Heart right ventricle (tissue), 16 donors: ENCODE measurements around the gene CHID1. TPM values are rescaled to one million over a fixed set of nuclear protein-coding genes. Genes with fewer than 3 reads are reported as not detected.

ENCODE experiments used
- ATAC-seq, 8 donors: fragments of 200-7000 bp; cut with Tn5 transposase; one replicate each; pipeline ENCODE4 v1.9.1; 2020; ENCODE audit warnings: mild to moderate bottlenecking in 8 of 8, moderate library complexity in 8 of 8, moderate number of reproducible peaks in 1 of 8
- DNase-seq, 2 donors: peaks; one replicate each; pipeline ENCODE4 v3.0.0-alpha.2; 2020
- H3K27ac ChIP-seq, 10 donors: fragments of 200-600 bp; sonication (generic) in 2 of 10; one replicate each; pipeline versions ENCODE4 v1.5.0 to v1.8.0; 2020 to 2022; ENCODE audit warnings: mild to moderate bottlenecking in 3 of 10
- H3K27me3 ChIP-seq, 7 donors: fragments of 200-600 bp; one replicate each; pipeline ENCODE4 v1.8.0; 2021 to 2022; ENCODE audit warnings: mild to moderate bottlenecking in 2 of 7
- H3K36me3 ChIP-seq, 9 donors: fragments of 200-600 bp; sonication (generic) in 1 of 9; one replicate each; pipeline versions ENCODE4 v1.5.0 to v1.8.0; 2020 to 2022; ENCODE audit warnings: mild to moderate bottlenecking in 2 of 9
- H3K4me1 ChIP-seq, 9 donors: fragments of 200-600 bp; sonication (generic) in 1 of 9; one replicate each; pipeline versions ENCODE4 v1.5.0 to v1.8.0; 2020 to 2022; ENCODE audit warnings: mild to moderate bottlenecking in 4 of 9
- H3K4me3 ChIP-seq, 10 donors: fragments of 200-600 bp; sonication (generic) in 2 of 10; one replicate each; pipeline versions ENCODE4 v1.5.0 to v1.8.0; 2020 to 2022; ENCODE audit warnings: mild to moderate bottlenecking in 7 of 10, moderate library complexity in 2 of 10
- H3K9me3 ChIP-seq, 11 donors: fragments of 200-600 bp in 10 of 11; sonication (generic) in 2 of 11; one replicate each; pipeline versions ENCODE4 v1.5.0 to v1.8.0; 2013 to 2022; ENCODE audit warnings: mild to moderate bottlenecking in 2 of 11, control low read depth in 1 of 11, moderate library complexity in 1 of 11
- WGBS, 2 donors: extraction: QIAGEN DNeasy Blood & Tissue Kit; methylation state at CpG; one replicate each; pipeline ENCODE4 v1.1.7; 2013; ENCODE audit warnings: inconsistent platforms in 1 of 2; 5-methylcytosine and 5-hydroxymethylcytosine counted together
- intact Hi-C, 10 donors: fragments of 100-400 bp; cut with DNase I; formaldehyde crosslinking; loops; one replicate each; pipeline versions ENCODE4 v1.11.1 to v1.14.2; 2022
- polyA plus RNA-seq, 2 donors: library from polyadenylated mRNA; stranded (reverse); fragments of 200-250 nt; gene quantifications; one replicate each; pipeline ENCODE4 v1.2.3, GENCODE V29; 2013
- total RNA-seq, 10 donors: library from RNA; stranded (reverse); fragmentation: NEBNext Ultra II Directional in 3 of 10; extraction: Animal tissue kit (Norgen Biotek cat#: 25700) in 3 of 10; gene quantifications; one replicate each; pipeline versions ENCODE4 v1.2.1 to v1.2.4, GENCODE V29; 2021 to 2023
- TF ChIP-seq, protein P1 (sequence below), 9 donors: fragments of 200-600 bp; sonication (generic) in 2 of 9; IDR thresholded peaks; one replicate each; pipeline versions ENCODE4 v1.5.0 to v1.8.0; 2021 to 2022; ENCODE audit warnings: antibody characterized with exemption in 9 of 9, mild to moderate bottlenecking in 5 of 9, moderate library complexity in 1 of 9
- donor health status: Arrhythmogenic right ventricular cardiomyopathy.
- donor health status: ischemic (EF 13 %, LVEDD 7.1; RV severe dilation, severe dysfunction).
- donor health status: healthy with polysubstance abuse.
- donor health status: DM: no; HTN: yes; CAD: no.
- donor health status: DM: no; HTN: no; CAD: no.
- donor health status: ischemic (EF 25% LVEDD 6.9; RV normal size, moderate dysfunction).
- donor health status: ischemic (EF 25% LVEDD 5.7; RV mildly dilated, moderate dysfunction).
- donor health status: healthy.
- donor health status: DM: yes; HTN: yes; CAD: no.
- donor health status: Ischemic cardiomyopathy.
- donor health status: ischemic (EF 35%, LVEDD 5.7; RV mildly dilated, moderate dysfunction).
- donor health status: nonischemic (EF 11% LVEDD 7.7; RV severe dilation, severe dysfunction).
- donor health status: DM: yes; HTN: yes; CAD: no.
- donor health status: PGD.
- donor health status: ischemic (EF 29% LVEDD 5.4; RV normal size, mild dysfunction).
- donor health status: nonischemic (EF 23%, LVEDD 6.1; RV moderate dilation, normal function).

CHID1 gene
- total and polyA plus RNA-seq, 12 donors, result 40.1 to 75.2 (median 57.5) TPM

- DNase-seq (peak; percentile 91 to 96), ATAC-seq (peak; percentile 38 to 77 (median 64))
- TF ChIP-seq, protein P1, sequence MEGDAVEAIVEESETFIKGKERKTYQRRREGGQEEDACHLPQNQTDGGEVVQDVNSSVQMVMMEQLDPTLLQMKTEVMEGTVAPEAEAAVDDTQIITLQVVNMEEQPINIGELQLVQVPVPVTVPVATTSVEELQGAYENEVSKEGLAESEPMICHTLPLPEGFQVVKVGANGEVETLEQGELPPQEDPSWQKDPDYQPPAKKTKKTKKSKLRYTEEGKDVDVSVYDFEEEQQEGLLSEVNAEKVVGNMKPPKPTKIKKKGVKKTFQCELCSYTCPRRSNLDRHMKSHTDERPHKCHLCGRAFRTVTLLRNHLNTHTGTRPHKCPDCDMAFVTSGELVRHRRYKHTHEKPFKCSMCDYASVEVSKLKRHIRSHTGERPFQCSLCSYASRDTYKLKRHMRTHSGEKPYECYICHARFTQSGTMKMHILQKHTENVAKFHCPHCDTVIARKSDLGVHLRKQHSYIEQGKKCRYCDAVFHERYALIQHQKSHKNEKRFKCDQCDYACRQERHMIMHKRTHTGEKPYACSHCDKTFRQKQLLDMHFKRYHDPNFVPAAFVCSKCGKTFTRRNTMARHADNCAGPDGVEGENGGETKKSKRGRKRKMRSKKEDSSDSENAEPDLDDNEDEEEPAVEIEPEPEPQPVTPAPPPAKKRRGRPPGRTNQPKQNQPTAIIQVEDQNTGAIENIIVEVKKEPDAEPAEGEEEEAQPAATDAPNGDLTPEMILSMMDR (IDR thresholded peaks at IDR 0.05), result peak in 4 of 9 donors; percentile 13 to 46 (median 30)
- intact Hi-C loops, result loop anchor here in 6 of 10 donors (2.0 to 5.0 kb wide), 6 partner anchors 38 to 207 kb away; partner anchors contain the start of genes PIDD1 (in 3 of the 6), RPLP2 (in 3 of the 6), AP2A2 (in 1 of the 6) and CHID1 (in 1 of the 6)
- peaks cover 0 to 21% (median 0%) of the 10 kb centered on the region in 7 donors for H3K27me3 ChIP-seq
- 20 to 21% methylated on average over 31 of the region's 31 CpGs for whole genome bisulfite sequencing, 2 donors
- peaks cover 40 to 81% (median 75%) of the 10 kb centered on the region in 9 donors for H3K4me1 ChIP-seq
- H3K9me3 ChIP-seq, result no peaks in the 10 kb centered on the region
- peaks cover 0 to 16% (median 8%) of the 10 kb centered on the region in 9 donors for H3K36me3 ChIP-seq
- peak overlapping the region in 9 of 10 donors; percentile 71 to 100 (median 96) for H3K4me3 ChIP-seq
- peak overlapping the region; percentile 94 to 100 (median 97) for H3K27ac ChIP-seq
Observed at GRCh38 chr11:844693-845644, 65.6 kb downstream of the CHID1 start.

DNA sequence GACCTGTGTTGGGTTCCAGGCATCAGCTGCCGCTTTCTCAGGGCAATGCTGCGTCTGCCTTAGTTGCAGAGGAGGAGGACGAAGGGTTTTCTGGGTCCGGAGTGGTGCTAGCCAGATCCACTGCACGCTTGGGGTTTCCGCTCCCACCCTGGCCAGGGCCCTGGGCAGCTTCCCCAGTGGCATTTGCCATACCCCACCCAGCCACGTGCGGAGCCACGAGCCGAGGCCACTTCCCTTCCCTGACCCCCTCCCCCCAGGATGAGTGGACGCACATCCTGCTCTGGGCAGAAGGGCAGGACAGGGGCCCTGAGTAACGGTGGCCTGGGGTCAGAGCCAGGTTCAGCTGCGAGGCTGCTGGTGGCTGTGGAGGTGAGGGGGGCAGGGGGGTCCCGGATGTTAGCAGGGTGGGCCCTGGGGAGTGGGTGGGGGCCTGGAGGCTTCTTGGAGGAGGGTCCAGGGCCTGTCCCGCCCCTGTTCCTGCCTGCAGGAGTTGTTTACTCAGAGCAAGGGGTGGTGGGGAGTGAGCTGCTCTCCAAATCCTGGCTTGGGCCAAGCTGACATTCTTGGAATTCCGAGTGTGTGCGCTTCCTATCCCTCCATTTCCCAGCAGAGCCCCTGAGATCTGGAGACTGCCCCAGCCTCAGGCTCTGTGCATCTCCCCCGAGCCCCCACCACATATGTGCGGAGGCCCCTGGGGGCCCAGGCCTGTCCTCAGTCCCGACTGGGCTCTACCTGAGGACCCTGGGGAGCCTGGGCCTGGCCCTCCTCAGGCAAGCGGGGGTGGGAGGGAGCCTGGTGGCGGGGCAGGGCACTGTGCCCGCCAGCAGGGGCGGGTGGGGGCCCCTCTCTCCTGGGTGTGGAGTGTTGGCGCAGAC, 66.6 kb downstream of the CHID1 start:
- Histone ChIP-seq H3K4me3 (peak overlapping the region; percentile 71 to 100 (median 96)), H3K36me3 (peaks cover 0 to 25% (median 17%) of the 10 kb centered on the region in 9 donors), H3K27ac (peak overlapping the region; percentile 94 to 100 (median 97)), H3K27me3 (peaks cover 0 to 15% (median 0%) of the 10 kb centered on the region in 7 donors), H3K4me1 (peaks cover 43 to 86% (median 76%) of the 10 kb centered on the region in 9 donors), H3K9me3 (no peaks in the 10 kb centered on the region)
- TF ChIP-seq, protein P1 (IDR thresholded peaks at IDR 0.05), result no peak
- intact Hi-C loops, result loop anchor here in 4 of 10 donors (2.0 to 5.0 kb wide), 3 partner anchors 35 to 207 kb away; partner anchors contain the start of genes RPLP2 (in 4 of the 4) and PIDD1 (in 3 of the 4)
- DNase-seq, result peak; percentile 88 to 95
- peak; percentile 41 to 75 (median 62) for ATAC-seq
- WGBS, 2 donors, result 0 to 4% methylated on average over 25 of the region's 25 CpGs

DNA sequence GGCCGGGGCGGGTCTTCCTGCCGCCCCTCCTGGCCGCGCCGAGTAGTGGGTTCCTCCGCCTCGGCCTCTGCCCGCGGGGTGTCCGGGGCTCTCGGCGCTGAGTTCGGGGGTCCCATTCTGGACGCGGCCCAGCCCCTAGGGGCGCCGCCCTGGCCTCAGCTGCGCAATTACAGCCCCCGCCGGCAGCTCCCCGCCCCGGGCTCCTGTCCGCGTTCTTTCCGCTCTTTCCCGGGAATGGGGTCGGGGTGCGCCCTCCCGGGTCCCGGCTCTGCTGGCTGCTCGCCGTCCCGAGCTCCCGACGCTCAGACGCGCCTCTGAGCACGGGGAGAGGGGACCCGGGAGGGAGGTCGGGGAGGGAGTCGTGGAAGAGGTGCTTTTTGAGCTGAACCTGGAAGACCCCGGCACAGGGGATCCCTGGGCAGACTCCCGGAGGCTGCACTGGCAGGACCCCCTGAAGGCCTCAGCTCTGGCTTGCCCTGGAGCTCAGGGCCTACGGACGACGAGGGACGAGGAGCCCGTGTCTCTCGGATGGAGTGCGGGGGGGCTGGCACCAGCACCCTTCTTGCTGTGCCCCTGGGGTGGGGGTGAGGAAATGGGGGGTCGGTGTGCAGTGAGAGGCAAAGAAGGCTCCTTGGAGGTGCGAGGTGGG, 67.4 kb downstream of the CHID1 start:
- ATAC-seq (peak in 1 of 8 donors; percentile 1), DNase-seq (peak in 1 of 2 donors; percentile 50)
- peak overlapping the region; percentile 94 to 100 (median 97) for H3K27ac ChIP-seq
- peak overlapping the region; percentile 71 to 100 (median 96) for H3K4me3 ChIP-seq
- no peaks in the 10 kb centered on the region for H3K9me3 ChIP-seq
- peaks cover 0 to 34% (median 24%) of the 10 kb centered on the region in 9 donors for H3K36me3 ChIP-seq
- 1 to 3% methylated on average over 39 to 51 of the region's 53 CpGs for WGBS, 2 donors
- H3K4me1 ChIP-seq, result peaks cover 35 to 86% (median 71%) of the 10 kb centered on the region in 9 donors
- peaks cover 0 to 6% (median 0%) of the 10 kb centered on the region in 7 donors for H3K27me3 ChIP-seq
- TF ChIP-seq, protein P1 (IDR thresholded peaks at IDR 0.05), result peak in 1 of 9 donors; percentile 33
- intact Hi-C loops, result loop anchor here in 4 of 10 donors (2.0 to 5.0 kb wide), 2 partner anchors 34 to 36 kb away; partner anchors contain the start of genes RPLP2 (in 4 of the 4) and PIDD1 (in 3 of the 4)
